Astrocyte of the hippocampus (primary cell): ENCODE measurements around the gene RBP3.
A peak's percentile ranks its signal among the peaks of the same experiment; 100 is the strongest.
"Not testable (repeated sequence)": the region's sequence is repeated elsewhere in the genome, so short reads cannot be mapped to it uniquely, and the experiment has no call there.

Experiments used
- DNase-seq: peaks from one replicate; pipeline ENCODE4 v3.0.0; 2011; ENCODE audit warnings: low read depth, low spot score

The RBP3 gene

DNA sequence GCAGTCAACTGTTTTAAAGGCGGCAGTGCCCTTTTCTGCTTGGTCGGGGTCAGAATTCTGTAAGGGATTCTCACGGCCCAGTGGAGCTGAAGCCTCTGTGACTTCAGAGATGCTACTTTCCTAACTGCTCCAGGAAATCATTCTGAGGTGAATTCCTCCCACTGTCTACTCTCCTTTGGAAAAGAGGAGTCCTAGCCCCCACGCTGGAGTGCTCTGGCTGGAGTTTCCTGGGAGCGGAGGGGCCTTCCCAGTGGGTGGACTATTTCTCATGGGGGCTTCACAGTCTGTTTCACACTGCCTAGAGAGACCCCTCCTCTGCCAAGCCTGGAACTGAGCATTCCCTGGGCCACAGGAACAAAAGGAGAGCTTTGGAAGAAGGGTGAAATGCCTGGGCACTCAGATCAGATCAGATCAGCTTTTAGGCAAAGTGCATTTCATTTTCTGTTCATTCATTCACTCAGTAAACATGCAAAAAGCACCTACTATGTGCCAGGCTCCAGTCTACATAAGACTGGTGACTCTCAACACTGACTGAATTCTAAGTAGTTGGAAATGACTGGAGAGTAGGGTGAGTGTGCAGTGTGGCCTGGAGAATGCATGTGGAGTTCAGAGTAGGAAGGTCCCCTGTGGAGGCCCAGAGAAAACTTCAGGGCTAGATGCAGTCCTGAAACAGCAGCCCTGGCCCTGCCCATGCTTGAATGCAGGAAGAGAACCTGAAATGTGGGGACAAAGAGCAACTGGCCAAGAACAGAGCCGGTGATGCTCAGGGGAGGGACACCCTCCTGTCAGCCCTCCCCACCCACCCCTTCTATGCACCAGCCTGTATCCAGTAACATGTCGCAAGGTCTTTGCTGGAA lies 23.7 kb downstream of the RBP3 start:
- no peak for DNase-seq

DNA sequence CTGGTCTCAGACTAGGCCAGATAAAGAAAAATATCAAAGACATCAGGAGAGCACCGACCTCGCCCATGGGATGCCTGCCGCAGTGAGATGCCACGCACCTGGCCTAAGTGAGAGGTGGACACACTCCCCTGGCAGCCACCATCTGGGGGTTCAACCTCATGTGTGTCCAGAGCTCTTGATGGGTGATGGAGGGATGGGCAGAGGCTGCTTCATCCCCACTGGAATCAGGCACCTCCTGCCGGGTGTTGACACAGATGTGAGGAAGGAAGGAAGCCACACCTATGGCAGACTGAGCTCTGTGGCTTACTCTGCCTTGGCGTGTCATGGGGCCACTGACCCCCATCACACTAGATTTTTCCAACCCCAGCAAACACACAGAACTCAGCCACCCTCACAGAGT lies 24.6 kb downstream of the RBP3 start:
- DNase-seq = no peak

DNA sequence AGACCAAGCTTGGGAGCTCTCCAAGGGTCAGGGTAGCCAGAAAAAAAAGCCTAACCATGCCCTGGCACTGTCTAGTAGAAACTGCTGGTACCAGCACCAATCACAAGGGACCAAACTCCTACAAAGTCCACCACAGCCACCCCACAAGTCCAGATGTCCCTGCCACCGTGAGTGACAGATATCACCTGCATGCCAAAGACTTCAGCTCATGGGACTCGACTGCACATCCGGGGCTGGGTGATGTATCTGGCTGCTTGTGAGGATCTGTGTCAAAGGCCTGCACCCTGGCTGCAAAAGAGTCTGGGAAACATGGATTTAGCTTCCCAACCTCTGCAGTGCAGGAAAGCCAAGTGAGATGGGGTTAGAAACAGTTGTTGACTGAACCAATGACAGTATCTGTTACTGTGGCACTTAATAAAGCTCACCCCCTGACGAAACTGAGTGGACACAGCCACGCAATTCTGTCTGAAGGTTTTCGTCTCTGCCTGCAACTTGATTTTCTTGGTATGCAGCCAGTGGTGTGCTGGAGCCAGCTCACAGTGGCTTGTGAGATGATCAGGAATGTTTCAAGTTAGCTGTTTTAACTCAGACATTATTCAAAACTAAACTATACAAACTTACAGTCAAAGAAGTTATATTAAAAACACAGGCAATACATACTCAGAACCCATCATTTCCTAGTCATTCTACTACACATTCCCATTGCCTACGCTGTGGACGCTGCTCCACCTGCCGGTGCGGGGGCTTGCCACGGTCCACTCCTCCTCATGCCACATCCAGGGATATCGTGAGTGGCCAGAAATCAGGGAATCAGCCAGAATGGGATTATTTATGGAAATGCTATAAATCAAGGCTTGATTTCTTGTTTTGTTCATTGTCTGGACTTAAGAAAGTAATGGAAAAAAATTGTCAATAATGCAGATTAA lies 26.7 kb downstream of the RBP3 start:
- peak; percentile 81 for DNase-seq

DNA sequence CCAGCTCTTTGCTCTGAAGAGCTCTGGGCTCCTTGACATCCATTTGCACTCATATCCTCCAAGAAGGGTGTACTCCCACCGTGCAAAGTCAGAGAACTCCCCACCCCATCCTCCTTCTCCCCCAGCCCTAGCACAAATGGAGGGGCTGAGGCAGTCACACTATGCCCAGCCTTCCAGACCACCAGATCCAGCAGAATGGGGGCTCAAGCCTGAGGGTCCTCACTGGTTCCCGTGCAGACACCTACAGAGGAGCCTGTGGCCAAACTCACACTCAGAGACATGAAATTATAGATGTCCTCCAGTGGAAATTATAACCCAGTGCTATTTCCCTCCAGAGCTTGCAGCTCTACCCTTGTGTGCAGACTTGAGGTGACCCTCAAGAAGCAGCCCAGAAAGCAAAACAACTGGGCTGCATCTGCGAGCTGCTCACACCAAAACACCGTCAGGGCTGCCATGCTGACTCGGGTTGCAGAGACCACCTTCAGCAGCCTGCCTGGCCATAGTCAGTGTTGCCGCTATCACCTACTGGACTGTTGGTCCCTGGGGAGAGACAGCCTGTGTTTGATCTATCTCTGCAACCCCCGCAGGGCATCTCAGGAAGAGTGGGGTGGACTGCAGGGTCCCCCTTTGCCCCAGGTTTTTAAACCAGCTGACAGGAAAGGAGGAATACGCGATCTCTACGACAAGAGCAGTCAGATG lies 28.5 kb downstream of the RBP3 start:
- DNase-seq = no peak

DNA sequence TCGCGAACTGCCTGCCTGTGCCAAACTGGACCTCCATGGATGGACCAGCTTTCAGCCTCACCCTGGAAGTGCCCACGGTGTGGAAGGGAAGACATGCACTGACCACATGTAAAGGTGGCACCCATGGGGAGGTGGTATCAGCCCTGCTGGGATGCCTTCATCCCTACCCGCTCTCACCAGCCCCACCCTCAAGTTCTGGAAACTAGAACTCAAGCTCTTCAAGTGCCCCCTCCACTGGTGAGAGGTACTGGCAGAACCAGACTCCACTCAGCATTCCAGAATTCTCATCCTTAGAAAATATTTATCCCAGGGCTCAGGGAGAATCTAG lies 30.0 kb downstream of the RBP3 start:
- no peak for DNase-seq

DNA sequence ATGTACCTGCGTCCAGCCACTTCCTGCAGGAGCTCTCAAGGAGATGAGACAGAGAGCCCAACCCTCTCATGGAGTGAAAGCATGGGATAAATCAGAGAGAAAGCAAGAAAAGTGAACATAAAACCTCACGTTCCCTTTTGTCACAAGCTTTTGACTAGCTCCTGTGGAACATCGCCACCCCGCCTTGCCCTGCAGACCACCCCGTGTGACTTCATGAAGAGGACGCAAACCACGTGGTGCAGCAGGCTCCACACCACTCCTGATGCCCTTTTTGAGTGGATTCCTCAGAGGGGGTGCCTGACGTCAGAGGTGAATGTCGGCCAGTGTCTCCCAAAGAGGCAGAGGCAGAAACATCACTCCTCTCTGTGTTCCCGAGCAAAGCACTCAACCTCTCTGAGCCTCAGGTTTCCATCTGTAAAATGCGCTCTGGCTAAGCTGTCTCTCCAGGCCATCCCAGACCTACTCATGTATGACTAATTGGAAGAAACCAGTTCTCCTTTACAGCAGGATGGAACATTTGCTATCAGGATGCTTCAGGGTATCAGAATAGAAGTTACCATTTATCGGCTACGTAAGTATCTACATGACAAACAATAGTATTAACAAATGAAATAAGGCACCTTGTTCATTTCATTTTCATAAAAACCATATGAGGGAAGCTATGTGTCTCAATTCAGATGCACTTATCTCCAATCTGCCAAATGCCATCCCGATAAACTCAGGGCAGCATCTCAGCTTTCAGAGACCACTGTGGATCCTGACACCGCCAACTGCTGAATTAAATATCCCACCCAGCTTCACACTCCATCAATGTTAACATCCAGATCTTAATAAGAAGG lies 30.7 kb downstream of the RBP3 start:
- DNase-seq = no peak

DNA sequence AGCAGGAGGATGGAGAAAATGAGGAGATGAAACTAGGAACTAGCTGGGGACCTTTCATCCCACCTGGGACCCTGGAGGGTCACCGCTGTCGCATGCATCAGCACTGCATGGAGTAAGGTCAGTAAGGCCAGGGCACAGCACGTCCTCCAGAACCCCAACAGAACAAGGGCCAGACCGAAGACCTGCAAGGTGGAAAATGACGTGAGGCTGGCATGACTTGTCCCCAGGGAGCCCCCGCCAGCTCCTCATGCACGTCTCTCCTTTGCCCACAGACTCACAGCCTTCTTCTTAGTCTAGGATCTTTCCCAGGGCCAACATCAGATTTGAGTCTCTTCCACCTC lies 31.3 kb downstream of the RBP3 start:
- no peak for DNase-seq

DNA sequence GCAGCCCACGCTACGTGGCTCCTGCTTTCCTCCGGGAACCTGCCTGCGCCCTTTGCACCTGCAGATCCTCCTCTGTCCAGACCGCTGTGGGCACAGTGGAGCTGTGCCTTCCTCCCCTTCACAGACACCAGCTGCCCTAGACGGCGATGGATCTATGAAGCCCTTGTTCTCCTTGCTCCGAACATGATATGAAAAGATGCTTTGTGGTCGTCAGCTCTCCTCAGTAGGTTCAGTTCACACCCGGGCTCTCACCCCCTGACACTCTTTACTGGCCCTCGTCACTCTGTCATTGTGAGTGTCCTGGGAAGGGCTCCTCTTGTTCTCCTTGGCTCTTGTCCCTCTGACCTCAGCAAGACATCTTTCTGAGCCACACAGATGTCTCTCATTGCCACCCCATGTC lies 31.7 kb downstream of the RBP3 start:
- no peak for DNase-seq

DNA sequence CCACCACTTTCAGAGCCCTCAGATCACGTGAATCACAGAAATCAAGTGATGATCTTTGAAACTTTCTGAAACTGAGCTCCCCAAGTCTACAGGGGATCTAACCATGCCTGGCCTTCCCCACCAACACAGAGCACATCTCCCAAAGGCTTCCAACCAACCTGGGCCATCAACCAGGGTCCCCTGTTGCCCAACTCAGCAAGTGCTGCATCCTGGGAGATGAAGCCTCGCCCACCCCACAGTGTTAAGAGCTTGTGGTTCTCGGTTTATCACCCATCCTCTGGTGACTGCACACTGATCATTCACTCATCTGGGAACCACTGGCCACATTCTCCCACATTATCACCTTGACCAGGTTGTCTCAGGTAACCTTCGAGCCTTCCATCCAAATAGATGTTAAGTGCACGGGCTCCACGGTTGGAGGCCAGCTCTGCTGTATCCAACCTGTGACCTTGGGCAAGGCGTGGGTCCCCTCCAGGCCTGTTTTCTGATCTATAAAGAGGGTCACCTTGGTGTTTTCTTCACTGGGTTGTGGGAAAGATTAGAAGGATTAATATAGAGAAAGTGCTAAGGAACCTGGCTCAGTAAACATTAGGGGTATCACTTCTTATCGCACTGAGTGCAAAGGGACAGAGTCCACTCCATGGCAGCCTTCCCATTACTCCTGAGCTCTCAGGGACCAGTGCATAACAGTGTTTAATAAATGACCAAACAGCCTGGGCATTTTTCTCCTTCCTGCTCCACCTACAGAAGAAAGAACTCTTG lies 32.4 kb downstream of the RBP3 start:
- DNase-seq = no peak

DNA sequence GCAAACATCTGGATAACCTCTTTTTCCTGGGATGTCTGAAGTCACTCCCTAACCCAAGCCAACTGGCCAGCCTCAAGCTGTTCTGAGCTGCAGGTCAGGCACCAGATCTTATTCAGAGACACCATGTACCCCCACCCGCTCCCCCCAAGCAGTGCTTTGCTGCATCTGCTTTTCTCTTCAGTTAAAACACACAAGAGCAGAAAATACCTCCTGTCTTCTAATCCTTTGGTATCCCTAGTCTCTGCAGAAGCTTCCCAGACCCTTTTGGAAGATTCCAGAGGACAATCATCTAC lies 32.9 kb downstream of the RBP3 start:
- DNase-seq = no peak

DNA sequence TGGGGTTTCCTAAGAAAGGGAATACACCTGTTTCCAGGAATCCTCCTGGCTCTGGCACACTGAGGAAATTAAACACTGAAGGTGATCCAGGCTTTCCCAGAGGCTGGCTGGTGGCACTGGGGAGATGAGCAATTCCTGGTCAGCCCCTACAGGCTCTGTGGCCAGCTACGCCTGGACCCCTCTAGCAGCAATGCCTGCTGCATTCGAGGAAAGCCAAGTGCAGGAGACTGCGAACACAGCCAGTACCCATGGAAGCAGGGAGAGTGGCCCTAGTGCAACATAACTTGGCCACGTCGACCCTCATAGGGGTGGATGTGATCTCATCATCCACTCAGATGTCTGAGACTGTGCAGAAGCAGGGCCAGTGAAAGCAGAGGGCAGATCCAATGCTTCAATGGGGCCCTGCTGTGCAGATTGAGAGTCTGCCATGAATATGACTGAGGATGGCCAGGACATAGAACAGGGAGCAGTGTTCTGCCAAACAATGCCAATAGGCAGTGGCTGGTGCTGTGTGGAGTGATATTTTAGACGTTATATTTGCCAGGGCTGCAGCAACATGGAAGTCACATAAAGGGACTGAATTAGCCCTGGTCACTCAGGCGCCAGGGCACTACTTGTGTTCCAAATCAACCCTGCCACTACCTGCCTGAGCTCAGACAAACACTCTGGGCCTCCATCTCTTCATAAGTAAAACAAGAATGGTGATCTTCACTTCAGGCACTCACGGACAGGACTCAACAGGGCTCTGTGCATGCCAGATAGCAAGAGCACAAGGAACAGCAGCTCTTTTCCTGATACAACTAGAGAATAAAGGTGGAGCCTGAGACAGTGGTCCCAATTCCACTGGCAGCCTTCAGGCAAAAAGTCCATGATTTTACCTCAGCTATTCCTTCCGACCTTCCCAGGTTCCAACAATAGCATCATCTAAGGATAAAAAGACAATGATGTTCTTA lies 33.5 kb downstream of the RBP3 start:
- DNase-seq = no peak

DNA sequence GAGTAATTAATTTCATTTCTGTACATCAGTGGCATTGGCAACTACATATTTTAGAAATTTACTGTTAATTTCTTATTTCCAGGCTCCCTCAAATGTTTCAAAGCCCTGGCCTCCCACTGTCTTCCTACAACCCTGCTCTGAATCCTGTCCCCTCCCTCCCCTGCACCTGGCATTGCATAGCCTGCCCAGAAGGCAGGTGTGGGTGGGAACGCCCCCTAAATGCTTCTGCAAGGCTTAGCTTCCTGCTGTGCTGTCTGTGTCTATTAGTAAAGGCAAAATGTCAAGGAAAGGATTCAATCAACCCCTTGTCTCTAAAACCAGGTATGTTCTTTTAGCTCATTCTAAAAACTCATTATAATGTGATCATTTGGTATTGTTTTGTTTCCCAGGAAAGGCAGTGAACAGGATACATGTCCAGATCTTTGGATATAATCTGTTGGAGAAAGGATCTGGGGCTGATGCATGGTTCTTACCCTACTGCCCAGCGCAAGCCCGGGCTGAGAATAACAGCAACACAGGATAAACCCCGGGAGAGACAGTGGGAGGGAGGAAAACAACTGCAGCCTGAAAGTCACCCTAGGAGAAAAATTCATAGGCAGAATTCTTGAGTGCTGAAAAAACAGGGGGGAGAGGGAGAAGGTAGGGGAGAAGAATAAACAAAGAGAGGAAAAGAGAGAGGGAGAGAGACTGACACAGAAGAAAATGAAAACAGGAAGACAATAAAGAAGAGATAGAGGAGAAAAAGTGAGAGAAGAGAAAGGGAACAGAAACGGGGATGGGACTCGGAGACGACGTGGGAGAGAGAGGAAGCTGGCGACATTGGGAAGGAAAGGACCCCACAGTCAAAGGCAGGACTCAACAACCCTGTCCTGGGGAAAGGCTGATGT lies 35.3 kb downstream of the RBP3 start:
- DNase-seq = no peak

DNA sequence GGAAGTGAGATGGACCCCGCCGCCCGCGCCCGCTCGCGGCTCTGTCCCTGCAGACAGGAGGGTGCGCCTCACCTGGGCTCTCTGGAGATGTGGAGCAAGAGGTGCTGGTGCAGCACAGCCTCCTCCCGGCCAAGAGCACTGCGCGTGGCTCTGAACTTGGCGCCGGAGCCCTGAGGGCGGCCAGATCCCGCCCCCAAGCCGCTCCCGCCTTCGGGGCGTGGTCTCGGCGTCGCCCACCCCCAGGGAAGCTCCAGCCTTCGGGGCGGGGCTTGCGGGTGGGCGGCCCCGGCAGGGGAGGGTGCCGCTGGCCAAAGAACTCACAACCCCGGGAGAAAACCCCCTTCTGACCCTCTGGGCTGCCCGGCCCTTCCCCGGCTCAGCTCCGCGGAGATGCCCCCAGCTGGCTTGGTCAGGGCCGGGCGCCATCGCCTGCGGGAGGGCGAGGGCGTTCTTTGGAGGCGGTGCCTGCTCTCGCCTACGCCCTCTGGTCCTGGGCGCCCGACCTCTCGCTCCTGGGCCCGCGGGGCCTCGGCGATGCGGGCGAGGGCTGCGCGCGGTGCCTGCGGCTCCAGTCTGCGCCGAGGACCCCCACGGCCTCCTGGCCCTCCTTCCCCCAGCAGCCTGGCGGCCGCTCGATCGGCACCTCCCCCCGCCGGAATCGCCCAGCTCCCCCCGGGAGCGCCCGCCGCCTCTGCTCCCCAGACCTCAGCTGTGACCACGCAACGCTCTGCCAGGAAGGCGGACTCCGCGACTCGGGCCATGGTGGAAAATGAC lies 36.2 kb downstream of the RBP3 start, which contains the start of gene ZNF488:
Gene ZNF488 (minus strand): TSS at position 146 of the 774 bp plus-strand sequence. CDS start 15,464 bp downstream, outside the sequence.
- peak; percentile 94 for DNase-seq

DNA sequence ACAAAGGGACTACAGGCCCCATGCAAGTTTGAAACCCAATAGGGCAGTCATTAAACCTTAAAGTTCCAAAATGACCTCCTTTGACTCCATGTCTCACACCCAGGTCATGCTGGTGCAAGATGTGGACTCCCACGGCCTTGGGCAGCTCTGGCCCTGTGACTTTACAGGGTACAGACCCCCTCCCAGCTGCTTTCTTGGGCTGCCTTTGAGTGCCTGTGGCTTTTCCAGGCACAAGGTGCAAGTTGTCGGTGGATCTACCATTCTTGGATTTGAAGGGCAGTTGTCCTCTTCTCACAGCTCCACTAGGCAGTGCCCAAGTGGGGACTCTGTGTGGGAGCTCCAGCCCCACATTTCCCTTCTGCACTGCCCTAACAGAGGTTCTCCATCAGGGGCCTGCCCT lies 37.9 kb downstream of the RBP3 start:
- DNase-seq = not testable (repeated sequence)

DNA sequence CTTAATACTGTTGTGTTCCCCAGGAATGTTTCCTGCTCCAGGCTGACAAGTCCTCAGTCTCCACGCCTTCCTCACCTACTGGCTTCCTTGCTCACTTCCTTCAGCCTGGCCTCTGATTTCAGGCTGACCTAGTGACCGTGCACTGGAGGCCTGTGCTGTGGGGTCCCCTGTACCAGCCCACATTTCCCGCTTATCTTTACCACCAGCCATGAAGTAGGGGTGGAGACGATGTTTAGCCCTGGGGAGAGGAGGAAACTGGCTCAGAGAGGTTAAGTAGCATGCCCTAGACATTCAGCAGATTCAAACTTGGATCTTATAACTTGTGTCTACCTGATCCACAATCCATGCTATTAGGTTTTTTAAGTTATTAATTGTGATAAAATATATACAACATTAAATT lies 40.7 kb downstream of the RBP3 start:
- DNase-seq = no peak

DNA sequence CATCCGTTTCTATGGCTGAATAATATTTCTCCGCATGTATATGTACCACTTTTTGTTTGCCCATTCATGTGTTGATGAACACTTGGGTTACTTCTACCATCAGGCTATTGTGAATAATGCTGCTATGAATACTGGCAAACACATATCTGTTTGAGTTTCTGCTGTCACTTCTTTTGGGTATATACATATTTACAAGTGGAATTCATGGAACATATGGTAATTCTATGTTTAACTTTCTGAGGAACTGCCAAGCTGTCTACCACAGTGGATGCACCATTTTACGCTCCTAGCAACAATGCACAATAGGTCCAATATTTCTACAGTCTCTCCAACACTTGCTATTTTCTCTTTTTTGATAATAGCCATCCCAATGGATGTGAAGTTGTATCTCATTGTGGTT lies 41.5 kb downstream of the RBP3 start:
- no peak for DNase-seq

DNA sequence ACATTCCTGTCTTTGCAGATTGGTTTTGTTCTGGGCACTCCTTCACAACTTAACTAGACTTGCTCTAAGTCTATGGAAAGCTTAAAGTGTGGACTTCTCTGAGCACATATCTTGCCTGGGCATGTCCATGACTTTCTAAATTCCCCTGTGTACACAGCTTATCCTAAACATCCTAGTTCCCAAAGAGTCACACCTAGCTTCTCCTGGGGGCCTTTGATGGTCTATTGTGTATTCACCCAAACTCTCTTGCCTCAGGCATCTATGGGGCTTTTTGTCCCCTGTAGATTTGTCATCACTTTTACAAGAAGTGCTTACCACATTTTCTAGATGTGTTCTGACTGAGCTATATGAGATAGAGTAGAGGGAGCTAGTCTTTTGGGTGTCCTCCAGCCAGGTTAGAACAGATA lies 48.2 kb downstream of the RBP3 start:
- peak; percentile 57 for DNase-seq

DNA sequence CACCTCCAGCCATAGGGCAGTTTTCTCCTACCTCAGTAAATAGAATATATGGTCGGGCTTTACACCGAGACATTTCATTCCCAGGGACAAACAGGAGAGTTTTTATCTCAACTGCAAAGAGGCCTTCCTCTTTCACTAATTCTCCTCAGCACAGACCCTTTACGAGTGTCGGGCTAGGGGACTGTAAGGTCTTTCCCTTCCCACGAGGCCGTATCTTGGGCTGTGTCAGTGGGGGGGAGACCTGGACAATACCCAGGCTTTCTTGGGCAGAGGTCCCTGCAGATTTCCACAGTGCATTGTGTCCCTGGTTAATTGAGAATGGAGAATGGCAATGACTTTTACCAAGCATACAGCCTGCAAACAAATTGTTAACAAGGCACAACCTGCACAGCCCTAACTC lies 49.1 kb downstream of the RBP3 start:
- no peak for DNase-seq
